GM06990 (cell line): ENCODE results near the gene LDB2.

Experiments used
- DNase-seq: peaks from one replicate; pipeline ENCODE4 v3.0.0-alpha.2; 2011; ENCODE audit not compliant: insufficient read length; ENCODE audit errors: extremely low read depth
- H3K27me3 ChIP-seq: replicated peaks from 2 replicates; pipeline ENCODE4 v1.6.0; 2011; ENCODE audit warnings: low read length; ENCODE audit not compliant: control insufficient read depth, insufficient read depth
- H3K36me3 ChIP-seq: 2 replicates; pipeline ENCODE4 v1.5.1; 2011; ENCODE audit warnings: low read length; ENCODE audit not compliant: control insufficient read depth, insufficient read depth
- H3K4me3 ChIP-seq: replicated peaks from 2 replicates; pipeline ENCODE4 v1.5.1; 2011; ENCODE audit warnings: low read depth, mild to moderate bottlenecking, control low read depth, low read length
- TF ChIP-seq, protein P1 (sequence below): IDR thresholded peaks from 2 replicates; pipeline ENCODE4 v1.5.1; 2011; ENCODE audit warnings: low read length, control low read depth, mild to moderate bottlenecking, inconsistent platforms; ENCODE audit not compliant: insufficient read depth, poor library complexity, severe bottlenecking

LDB2 gene

DNA sequence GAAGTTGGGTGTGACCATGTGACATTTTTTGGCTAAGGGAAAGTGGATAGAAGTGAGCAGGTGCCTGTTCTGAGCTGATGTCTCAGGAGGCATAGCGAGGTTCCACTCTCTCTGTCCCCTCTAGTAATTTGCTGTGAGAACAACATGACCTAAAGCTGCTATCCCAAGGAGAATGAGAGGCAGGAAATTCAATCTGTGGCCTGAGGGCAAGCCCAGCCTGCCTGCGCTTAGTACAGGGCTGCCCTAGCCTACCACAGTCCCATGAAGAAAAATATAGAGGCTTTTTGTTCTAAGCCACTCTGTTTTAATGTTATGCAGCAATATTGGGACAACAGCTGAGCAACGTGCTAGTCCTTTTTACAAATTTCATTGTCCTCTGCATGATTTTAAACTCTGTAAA is 193.1 kb downstream of the LDB2 start:
- Histone ChIP-seq H3K36me3 (no peaks in the 10 kb centered on the region), H3K27me3 (no peaks in the 10 kb centered on the region)
- TF ChIP-seq, protein P1, sequence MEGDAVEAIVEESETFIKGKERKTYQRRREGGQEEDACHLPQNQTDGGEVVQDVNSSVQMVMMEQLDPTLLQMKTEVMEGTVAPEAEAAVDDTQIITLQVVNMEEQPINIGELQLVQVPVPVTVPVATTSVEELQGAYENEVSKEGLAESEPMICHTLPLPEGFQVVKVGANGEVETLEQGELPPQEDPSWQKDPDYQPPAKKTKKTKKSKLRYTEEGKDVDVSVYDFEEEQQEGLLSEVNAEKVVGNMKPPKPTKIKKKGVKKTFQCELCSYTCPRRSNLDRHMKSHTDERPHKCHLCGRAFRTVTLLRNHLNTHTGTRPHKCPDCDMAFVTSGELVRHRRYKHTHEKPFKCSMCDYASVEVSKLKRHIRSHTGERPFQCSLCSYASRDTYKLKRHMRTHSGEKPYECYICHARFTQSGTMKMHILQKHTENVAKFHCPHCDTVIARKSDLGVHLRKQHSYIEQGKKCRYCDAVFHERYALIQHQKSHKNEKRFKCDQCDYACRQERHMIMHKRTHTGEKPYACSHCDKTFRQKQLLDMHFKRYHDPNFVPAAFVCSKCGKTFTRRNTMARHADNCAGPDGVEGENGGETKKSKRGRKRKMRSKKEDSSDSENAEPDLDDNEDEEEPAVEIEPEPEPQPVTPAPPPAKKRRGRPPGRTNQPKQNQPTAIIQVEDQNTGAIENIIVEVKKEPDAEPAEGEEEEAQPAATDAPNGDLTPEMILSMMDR: no peak

DNA sequence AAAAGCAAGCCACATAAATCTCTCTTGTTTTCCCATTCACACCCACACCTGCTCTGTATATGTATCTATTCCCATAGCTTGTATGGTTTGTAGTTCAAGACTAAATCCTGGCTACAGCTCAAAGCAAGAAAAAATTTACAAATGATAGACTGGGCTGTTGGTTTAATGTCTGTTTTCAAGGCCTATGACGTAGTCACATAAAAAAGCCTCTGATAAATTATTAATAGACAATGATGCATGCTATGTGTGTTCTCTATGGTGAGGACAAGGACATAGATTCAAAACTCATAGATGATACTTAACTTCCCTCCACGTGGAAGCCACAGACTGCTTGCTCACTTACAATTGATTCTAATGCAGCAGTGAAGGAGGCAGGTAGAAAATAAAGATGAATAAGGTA is 194.0 kb downstream of the LDB2 start:
- H3K4me3 ChIP-seq: no peak overlapping the region
- H3K27me3 ChIP-seq: no peaks in the 10 kb centered on the region
- DNase-seq: no peak
- H3K36me3 ChIP-seq: no peaks in the 10 kb centered on the region
- TF ChIP-seq, protein P1: no peak

More for the DNA sequence above, 193.1 kb downstream of the LDB2 start:
- DNase-seq: no peak
- no peak overlapping the region for H3K4me3 ChIP-seq

DNA sequence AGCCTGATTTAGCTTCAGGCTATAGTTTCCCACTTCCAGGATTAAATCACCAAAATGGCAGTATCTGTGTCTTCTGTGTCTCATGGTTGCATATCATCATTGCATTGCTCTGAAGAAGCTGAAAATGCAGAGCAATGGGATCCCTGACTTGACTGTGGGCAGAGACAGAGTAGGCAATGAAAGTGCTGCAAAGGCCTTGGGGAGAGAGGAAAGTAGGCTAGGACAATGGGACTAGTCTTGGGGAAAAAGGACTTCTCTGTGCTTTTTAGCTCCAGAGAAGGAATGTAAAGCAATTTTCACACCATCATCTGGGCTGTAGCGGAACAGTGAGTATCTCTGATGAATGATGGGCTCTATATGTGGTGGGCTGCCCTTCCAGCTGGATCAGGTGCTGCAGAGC is 202.5 kb downstream of the LDB2 start:
- no peaks in the 10 kb centered on the region for H3K36me3 ChIP-seq
- H3K27me3 ChIP-seq: no peaks in the 10 kb centered on the region
- DNase-seq: no peak
- no peak overlapping the region for H3K4me3 ChIP-seq
- TF ChIP-seq, protein P1: no peak

DNA sequence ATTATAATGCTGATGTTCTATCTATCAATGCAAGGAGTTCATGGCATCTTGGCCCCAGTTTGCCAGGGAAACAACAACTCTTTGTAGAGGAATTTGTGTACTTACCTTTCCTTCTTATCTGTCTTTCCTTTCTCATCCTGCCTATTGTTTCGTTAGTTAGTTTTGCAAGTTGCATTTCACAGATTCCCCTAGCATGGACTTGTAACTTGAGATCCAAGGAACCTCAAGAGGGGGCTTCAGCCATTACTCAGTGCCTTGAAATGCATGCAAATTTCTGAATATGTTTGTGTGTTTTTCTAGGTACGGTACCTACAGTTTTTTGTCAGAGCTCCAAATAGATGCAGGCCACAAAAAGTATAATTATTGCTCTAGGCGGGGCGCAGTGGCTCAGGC is 203.6 kb downstream of the LDB2 start:
- Histone ChIP-seq H3K4me3 (no peak overlapping the region), H3K36me3 (no peaks in the 10 kb centered on the region), H3K27me3 (no peaks in the 10 kb centered on the region)
- DNase-seq: no peak
- TF ChIP-seq, protein P1: no peak

DNA sequence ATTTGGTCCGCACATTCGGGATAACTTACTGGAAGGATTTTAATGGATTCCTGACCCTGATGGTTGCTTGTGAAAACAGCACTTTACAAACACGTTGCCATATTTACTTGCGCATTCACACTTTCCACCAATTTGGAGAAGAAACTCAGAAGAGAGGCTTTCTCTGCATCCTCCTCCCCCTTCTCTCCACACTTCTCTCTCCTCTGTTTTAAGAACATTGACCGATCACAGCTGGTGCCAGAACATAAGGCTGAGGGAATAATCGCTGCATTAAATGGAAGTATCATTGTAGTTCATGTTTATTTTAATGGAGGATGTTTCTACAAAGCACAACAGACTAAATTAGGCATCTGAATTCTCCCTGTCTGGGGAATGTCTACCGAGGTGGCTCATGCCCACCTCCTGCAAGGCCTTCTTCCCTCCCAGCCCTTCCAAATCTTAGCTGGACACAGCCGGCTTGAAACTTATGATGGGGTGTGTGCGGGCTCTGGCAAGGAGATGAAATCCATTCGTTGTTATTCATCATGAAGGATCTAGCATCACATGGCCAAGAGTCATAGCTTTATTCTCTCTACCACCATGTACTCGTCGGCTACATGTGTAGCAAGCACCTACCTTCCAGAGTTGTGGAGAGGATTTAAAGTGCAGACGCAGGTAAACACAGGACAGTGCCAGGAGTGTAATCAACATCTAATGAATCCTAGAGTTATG is 204.1 kb downstream of the LDB2 start:
- Histone ChIP-seq H3K4me3 (no peak overlapping the region), H3K36me3 (no peaks in the 10 kb centered on the region), H3K27me3 (no peaks in the 10 kb centered on the region)
- no peak for DNase-seq
- TF ChIP-seq, protein P1: no peak

DNA sequence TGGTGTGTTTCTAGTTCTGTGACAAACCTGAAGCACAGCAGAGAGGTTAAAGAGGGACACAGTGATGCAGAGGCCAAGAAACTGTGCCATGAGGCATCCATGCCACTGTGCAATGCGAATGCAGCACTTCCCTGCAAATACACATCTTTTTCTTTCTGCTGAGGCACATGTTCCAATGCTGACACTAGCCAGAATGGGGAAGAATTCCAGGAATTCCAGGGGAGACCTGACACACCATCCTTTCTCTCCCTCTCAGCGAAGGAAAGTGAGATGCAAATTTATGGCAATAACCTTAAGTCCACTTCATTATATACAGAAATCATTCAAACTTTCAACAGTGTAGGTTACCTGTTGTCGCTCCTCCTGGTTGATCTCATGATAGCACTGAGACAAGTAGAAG is 204.8 kb downstream of the LDB2 start:
- Histone ChIP-seq H3K27me3 (no peaks in the 10 kb centered on the region), H3K36me3 (no peaks in the 10 kb centered on the region), H3K4me3 (no peak overlapping the region)
- TF ChIP-seq, protein P1: no peak
- DNase-seq: no peak
